ENCODE results near the gene CDKN1C. TPM values are rescaled to one million over a fixed set of nuclear protein-coding genes. Genes with fewer than 3 reads are reported as not detected.

CDKN1C gene
- total and polyA plus RNA-seq, 2 experiments from 2014 or later = 470 to 526 TPM

DNA sequence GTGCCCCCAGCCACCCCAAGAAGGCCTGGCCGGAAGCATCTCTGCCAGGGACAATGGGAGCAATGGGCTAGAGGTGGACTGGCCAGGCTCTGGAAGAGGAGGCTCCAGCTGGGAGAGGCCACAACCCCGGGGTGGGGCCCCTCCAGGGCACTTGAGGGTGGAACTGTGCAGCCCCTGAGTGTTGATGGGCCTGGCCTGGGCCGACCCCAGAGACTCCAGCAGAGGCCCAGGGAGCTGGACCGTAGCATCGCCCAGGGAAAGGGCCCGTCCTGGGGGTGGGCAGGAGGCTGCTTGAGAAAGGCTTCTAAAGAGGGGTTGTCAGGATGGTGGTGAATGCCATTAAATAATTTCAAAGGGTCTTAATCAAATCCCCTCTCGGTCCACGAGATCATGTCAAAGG, 30.4 kb downstream of the CDKN1C start:
- Histone ChIP-seq H3K4me3 (no peak overlapping the region), H3K9me3 (ENCODE audit: low read depth) (no peaks in the 10 kb centered on the region), H2AFZ (no peak overlapping the region), H3K4me1 (ENCODE audit: insufficient read depth) (peaks cover 4% of the 10 kb centered on the region), H3K79me2 (no peaks in the 10 kb centered on the region), H3K27me3 (no peaks in the 10 kb centered on the region), H3K27ac (no peak overlapping the region), H3K36me3 (replicated peaks; ENCODE audit: insufficient read depth, low read depth) (no peaks in the 10 kb centered on the region), H3K9me2 (replicated peaks; ENCODE audit: insufficient read depth) (no peaks in the 10 kb centered on the region), H3K4me2 (no peak overlapping the region), H4K20me1 (ENCODE audit: insufficient read depth, poor library complexity, severe bottlenecking) (no peaks in the 10 kb centered on the region)
- TF ChIP-seq, protein P1, sequence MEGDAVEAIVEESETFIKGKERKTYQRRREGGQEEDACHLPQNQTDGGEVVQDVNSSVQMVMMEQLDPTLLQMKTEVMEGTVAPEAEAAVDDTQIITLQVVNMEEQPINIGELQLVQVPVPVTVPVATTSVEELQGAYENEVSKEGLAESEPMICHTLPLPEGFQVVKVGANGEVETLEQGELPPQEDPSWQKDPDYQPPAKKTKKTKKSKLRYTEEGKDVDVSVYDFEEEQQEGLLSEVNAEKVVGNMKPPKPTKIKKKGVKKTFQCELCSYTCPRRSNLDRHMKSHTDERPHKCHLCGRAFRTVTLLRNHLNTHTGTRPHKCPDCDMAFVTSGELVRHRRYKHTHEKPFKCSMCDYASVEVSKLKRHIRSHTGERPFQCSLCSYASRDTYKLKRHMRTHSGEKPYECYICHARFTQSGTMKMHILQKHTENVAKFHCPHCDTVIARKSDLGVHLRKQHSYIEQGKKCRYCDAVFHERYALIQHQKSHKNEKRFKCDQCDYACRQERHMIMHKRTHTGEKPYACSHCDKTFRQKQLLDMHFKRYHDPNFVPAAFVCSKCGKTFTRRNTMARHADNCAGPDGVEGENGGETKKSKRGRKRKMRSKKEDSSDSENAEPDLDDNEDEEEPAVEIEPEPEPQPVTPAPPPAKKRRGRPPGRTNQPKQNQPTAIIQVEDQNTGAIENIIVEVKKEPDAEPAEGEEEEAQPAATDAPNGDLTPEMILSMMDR (IDR thresholded peaks at IDR 0.05; ENCODE audit: poor library complexity) = no peak
- DNase-seq (ENCODE audit: low spot score) = no peak
- 90% methylated on average over 8 of the region's 8 CpGs for WGBS (ENCODE audit: low lambda C conversion rate, missing lambda C conversion rate)

DNA sequence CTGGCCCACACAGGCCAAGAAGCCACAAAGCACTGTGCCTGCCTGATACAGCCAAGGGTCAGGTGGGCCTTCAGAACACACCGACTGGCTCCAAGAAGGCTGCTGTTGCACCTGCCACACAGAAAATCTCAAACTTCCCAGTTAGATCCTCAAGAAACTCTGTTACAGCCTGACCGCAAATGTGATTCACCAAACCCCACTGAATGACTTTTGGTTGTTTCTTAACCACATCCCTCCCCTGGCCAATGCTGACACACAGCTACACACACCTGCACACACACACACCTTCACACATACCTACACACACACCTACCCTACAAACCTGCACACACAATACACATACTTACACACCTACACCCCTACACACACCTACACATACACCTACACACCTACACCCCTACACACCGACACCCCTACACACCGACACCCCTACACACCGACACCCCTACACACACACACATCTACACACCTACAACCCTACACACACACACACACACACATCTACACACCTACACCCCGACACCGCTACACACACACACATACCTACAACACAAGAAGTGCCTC, 31.5 kb downstream of the CDKN1C start:
- TF ChIP-seq, protein P1 (IDR thresholded peaks at IDR 0.05; ENCODE audit: poor library complexity) = no peak
- TF ChIP-seq EZH2 (IDR thresholded peaks at IDR 0.05; ENCODE audit: borderline replicate concordance) = no peak
- no peak for TF ChIP-seq EZH2phosphoT487 (IDR thresholded peaks at IDR 0.05; ENCODE audit: low read depth, severe bottlenecking, unreplicated experiment)
- H3K4me2 ChIP-seq = no peak overlapping the region
- H3K4me3 ChIP-seq = no peak overlapping the region
- WGBS (ENCODE audit: low lambda C conversion rate, missing lambda C conversion rate) = 98% methylated on average over 6 of the region's 7 CpGs
- no peak for DNase-seq (ENCODE audit: low spot score)
- no peaks in the 10 kb centered on the region for H3K27me3 ChIP-seq
- no peak overlapping the region for H2AFZ ChIP-seq
- H4K20me1 ChIP-seq (ENCODE audit: insufficient read depth, poor library complexity, severe bottlenecking) = no peaks in the 10 kb centered on the region
- no peaks in the 10 kb centered on the region for H3K79me2 ChIP-seq
- no peaks in the 10 kb centered on the region for H3K9me2 ChIP-seq (replicated peaks; ENCODE audit: insufficient read depth)
- no peaks in the 10 kb centered on the region for H3K9me3 ChIP-seq (ENCODE audit: low read depth)
- no peaks in the 10 kb centered on the region for H3K4me1 ChIP-seq (ENCODE audit: insufficient read depth)
- no peak overlapping the region for H3K27ac ChIP-seq
- H3K36me3 ChIP-seq (replicated peaks; ENCODE audit: insufficient read depth, low read depth) = no peaks in the 10 kb centered on the region

DNA sequence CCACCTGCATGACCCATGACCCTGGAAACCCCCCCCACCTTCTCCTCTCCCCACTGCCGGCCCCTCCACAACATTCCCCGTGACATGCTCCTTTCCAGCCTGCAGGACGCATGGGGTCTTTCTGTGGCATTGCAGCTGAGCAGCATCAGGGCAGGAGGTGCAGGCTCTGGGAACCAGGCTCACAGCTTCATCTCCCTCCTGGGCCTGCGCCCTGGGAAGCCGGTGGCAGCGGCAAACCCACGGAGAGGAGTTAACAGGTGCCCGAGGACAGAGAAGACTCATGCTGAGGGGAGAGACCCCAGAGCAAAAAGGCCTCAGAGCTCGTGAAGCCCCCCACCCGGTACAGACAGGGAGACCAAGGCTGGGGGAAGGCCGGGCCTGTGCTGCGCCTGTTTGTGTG, 32.2 kb downstream of the CDKN1C start:
- H2AFZ ChIP-seq = no peak overlapping the region
- H3K9me3 ChIP-seq (ENCODE audit: low read depth) = no peaks in the 10 kb centered on the region
- no peaks in the 10 kb centered on the region for H3K27me3 ChIP-seq
- no peak overlapping the region for H3K4me3 ChIP-seq
- TF ChIP-seq EZH2 (IDR thresholded peaks at IDR 0.05; ENCODE audit: borderline replicate concordance) = no peak
- TF ChIP-seq EZH2phosphoT487 (IDR thresholded peaks at IDR 0.05; ENCODE audit: low read depth, severe bottlenecking, unreplicated experiment) = no peak
- TF ChIP-seq, protein P1 (IDR thresholded peaks at IDR 0.05; ENCODE audit: poor library complexity) = no peak
- H3K36me3 ChIP-seq (replicated peaks; ENCODE audit: insufficient read depth, low read depth) = no peaks in the 10 kb centered on the region
- H3K9me2 ChIP-seq (replicated peaks; ENCODE audit: insufficient read depth) = no peaks in the 10 kb centered on the region
- H3K4me2 ChIP-seq = no peak overlapping the region
- DNase-seq (ENCODE audit: low spot score) = no peak
- H3K27ac ChIP-seq = no peak overlapping the region
- no peaks in the 10 kb centered on the region for H4K20me1 ChIP-seq (ENCODE audit: insufficient read depth, poor library complexity, severe bottlenecking)
- H3K4me1 ChIP-seq (ENCODE audit: insufficient read depth) = no peaks in the 10 kb centered on the region
- 93% methylated on average over 12 of the region's 12 CpGs for WGBS (ENCODE audit: low lambda C conversion rate, missing lambda C conversion rate)
- H3K79me2 ChIP-seq = no peaks in the 10 kb centered on the region

Measured in hepatocyte (in vitro differentiated cells).